Progenitor cell of endocrine pancreas (in vitro differentiated cells): Measurements from ENCODE around the gene ATP6V1F. TPM values are rescaled to one million over a fixed set of nuclear protein-coding genes. Genes with fewer than 3 reads are reported as not detected.

ENCODE experiments used
- DNase-seq: peaks from one replicate; pipeline ENCODE4 v3.0.0; 2021; ENCODE audit warnings: low spot score; ENCODE audit not compliant: unreplicated experiment
- H3K27ac Mint-ChIP-seq: 2 replicates; pipeline ENCODE4 v1.8.0; 2021; ENCODE audit warnings: mild to moderate bottlenecking, moderate library complexity, mixed read lengths
- H3K27me3 Mint-ChIP-seq: 2 replicates; pipeline ENCODE4 v1.8.0; 2021; ENCODE audit warnings: mixed read lengths
- H3K36me3 Mint-ChIP-seq: 2 replicates; pipeline ENCODE4 v1.8.0; 2022; ENCODE audit warnings: mixed read lengths; ENCODE audit not compliant: insufficient read depth
- H3K4me1 Mint-ChIP-seq: 2 replicates; pipeline ENCODE4 v1.8.0; 2021; ENCODE audit warnings: low read depth, mixed read lengths
- H3K4me3 Mint-ChIP-seq: 2 replicates; pipeline ENCODE4 v1.8.0; 2021; ENCODE audit warnings: low read depth, mild to moderate bottlenecking, moderate library complexity, mixed read lengths
- H3K9me3 Mint-ChIP-seq: 2 replicates; pipeline ENCODE4 v1.8.0; 2021; ENCODE audit warnings: low read depth, mixed read lengths
- total RNA-seq: library from RNA; stranded (reverse); gene quantifications from 2 replicates; pipeline ENCODE4 v1.2.1, GENCODE V29; 2021
- TF ChIP-seq, protein P1 (sequence below): fragments of 200-600 bp; sonication (generic); IDR thresholded peaks from one replicate; pipeline ENCODE4 v1.5.0; 2021; ENCODE audit warnings: antibody characterized with exemption, mild to moderate bottlenecking; ENCODE audit not compliant: unreplicated experiment

Gene ATP6V1F
- total RNA-seq, 1 donor from 2014 or later: 119 TPM

DNA sequence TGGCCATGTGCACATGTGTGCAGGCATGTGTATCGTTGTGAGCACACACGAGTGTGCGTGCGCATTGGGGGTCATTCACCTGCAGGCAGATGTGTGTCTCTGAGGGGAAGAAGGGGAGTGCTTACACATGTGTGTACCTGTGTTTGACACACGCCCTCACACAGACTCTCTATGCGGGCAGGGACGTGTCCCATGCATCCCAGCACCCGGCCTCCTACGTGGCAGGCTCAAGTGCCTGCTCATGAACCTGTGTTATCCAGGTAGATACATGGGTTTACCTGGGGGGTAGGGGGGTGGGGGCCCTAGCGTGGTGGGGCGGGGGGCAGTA is 29.2 kb downstream of the ATP6V1F start:
- DNase-seq: no peak
- Mint-ChIP-seq H3K4me3 (no peak overlapping the region), H3K4me1 (no peaks in the 10 kb centered on the region), H3K27me3 (peaks cover 11% of the 10 kb centered on the region), H3K27ac (no peak overlapping the region), H3K36me3 (peaks cover 1% of the 10 kb centered on the region), H3K9me3 (no peaks in the 10 kb centered on the region)
- TF ChIP-seq, protein P1, sequence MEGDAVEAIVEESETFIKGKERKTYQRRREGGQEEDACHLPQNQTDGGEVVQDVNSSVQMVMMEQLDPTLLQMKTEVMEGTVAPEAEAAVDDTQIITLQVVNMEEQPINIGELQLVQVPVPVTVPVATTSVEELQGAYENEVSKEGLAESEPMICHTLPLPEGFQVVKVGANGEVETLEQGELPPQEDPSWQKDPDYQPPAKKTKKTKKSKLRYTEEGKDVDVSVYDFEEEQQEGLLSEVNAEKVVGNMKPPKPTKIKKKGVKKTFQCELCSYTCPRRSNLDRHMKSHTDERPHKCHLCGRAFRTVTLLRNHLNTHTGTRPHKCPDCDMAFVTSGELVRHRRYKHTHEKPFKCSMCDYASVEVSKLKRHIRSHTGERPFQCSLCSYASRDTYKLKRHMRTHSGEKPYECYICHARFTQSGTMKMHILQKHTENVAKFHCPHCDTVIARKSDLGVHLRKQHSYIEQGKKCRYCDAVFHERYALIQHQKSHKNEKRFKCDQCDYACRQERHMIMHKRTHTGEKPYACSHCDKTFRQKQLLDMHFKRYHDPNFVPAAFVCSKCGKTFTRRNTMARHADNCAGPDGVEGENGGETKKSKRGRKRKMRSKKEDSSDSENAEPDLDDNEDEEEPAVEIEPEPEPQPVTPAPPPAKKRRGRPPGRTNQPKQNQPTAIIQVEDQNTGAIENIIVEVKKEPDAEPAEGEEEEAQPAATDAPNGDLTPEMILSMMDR: no peak

DNA sequence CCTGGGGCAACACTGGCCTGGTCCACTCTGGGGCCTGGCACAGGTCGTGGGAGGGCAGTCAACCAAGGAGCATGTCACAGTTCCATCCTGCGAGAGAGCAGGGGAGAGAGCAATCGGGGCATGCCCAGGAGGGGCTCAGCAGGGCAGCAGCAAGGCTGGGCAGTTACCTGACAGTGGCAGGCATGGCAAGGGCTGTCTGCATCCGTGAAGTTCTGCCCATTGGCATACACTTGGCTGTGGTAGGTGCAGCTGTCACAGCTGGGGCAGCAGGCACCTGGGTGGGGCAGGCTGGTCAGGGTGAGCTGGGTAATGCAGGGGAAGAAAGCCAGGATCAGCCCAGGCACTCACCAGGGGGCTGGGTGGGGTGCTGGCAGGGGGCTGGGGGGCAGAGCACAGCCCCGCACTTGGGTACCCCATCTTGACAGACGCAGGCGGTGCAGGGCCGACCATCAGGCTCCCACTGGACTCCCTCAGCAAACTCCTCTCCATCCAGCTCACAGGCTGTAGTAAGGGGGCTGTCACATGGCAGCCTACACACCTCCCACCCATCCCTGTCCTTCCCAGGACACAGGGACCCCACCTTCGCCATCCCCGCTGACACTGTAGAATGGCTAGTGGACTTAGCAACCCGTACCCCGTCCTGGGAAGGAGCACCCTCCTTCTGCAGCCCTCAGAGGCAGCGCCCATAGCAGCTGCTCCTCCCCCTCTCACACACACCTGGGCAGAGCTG is 30.0 kb downstream of the ATP6V1F start:
- Mint-ChIP-seq H3K36me3 (peaks cover 2% of the 10 kb centered on the region), H3K4me1 (no peaks in the 10 kb centered on the region), H3K9me3 (no peaks in the 10 kb centered on the region), H3K27me3 (peaks cover 11% of the 10 kb centered on the region), H3K4me3 (no peak overlapping the region), H3K27ac (no peak overlapping the region)
- DNase-seq: no peak
- TF ChIP-seq, protein P1: no peak

DNA sequence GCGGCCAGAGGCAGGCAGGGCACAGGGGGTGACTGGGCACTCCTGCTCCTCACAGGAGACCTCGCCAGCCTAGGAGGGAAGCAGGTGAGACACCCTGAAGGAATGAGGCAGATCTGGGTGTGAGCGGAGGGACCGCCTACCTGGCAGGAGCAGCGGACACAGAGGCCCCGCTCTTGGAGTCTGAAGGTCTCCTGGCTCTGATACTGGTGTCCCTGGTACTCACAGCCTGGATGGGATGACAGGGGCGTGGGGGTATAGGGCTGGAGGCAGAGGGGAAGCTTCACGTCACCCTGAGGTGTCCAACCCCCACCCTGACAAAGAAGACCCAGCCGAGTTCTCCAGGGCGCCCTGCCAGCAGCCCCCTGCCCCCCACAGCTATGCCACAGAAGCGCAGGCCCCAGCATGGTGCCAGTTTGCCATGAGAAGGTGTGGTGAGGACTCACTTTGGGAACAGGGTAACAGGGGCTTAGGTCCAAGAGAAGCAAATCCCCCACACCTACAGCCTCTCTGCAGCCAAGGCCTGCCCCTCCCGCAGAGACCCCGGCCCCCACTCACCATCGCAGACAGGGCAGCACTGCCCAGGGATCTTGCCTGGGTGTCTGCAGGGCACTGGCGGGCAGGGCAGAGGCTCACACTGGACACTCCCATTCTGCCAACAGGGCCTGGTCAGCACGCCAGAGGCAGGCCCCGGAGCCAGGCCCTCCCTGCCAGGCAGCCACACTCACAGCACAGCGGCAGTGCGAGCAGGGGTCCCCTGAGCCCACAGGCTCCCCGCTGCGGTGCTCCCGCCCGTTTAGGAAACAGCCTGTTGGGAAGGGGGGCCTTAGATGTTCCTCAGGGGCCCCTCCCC is 30.8 kb downstream of the ATP6V1F start:
- no peak for DNase-seq
- TF ChIP-seq, protein P1: no peak
- H3K27ac Mint-ChIP-seq: no peak overlapping the region
- H3K36me3 Mint-ChIP-seq: peaks cover 4% of the 10 kb centered on the region
- H3K4me1 Mint-ChIP-seq: no peaks in the 10 kb centered on the region
- H3K4me3 Mint-ChIP-seq: no peak overlapping the region
- peaks cover 2% of the 10 kb centered on the region for H3K9me3 Mint-ChIP-seq
- peaks cover 11% of the 10 kb centered on the region for H3K27me3 Mint-ChIP-seq

DNA sequence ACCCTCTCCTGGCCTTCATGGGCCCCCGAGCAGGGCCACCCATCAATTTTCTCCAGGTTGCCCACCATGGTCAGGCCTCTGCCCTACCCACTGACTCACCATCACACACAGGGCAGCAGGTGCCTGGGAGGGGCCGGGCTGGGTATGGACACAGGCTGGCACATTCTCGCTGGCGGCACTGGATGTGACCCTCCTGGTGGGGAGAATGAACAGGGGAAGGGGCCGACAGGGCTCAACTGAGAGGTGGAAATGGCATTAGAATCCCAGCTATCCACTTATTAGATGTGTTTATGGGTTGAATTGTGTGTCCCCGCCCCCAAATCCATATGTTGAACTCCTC is 31.4 kb downstream of the ATP6V1F start:
- Mint-ChIP-seq H3K9me3 (peaks cover 4% of the 10 kb centered on the region), H3K27ac (no peak overlapping the region), H3K4me3 (no peak overlapping the region), H3K27me3 (peaks cover 11% of the 10 kb centered on the region), H3K4me1 (no peaks in the 10 kb centered on the region), H3K36me3 (peaks cover 5% of the 10 kb centered on the region)
- DNase-seq: no peak
- TF ChIP-seq, protein P1: no peak

DNA sequence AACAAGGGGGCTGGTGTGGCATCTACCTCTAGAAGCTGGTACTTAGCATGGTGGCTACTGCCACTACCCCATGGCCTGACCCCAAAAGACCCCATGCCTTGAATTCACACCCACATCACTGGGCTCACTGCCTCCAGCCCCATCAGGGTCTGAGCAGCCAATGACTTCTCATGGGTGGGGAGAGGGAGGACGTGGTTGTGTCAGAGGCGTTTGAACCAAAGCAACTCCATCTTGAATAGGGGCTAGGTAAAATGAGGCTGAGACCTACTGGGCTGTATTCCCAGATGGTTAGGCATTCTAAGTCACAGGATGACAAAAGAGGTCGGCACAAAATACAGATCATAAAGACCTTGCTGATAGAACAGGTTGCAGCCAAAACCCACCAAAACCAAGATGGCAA is 32.7 kb downstream of the ATP6V1F start:
- Mint-ChIP-seq H3K4me3 (no peak overlapping the region), H3K4me1 (no peaks in the 10 kb centered on the region), H3K9me3 (peaks cover 4% of the 10 kb centered on the region), H3K36me3 (peaks cover 6% of the 10 kb centered on the region), H3K27me3 (peaks cover 3% of the 10 kb centered on the region), H3K27ac (no peak overlapping the region)
- no peak for DNase-seq
- TF ChIP-seq, protein P1: no peak
